ENCODE results near the gene ESF1.

GRCh38 chr20:13683833-13684232 is 100.9 kb downstream of the ESF1 start:
- TF ChIP-seq CTCF (conservative IDR thresholded peaks at IDR 0.05) (no peak), ZFX (IDR thresholded peaks at IDR 0.05) (no peak)
